Calu3 (cell line): ENCODE results near the gene IBTK. TPM values are rescaled to one million over a fixed set of nuclear protein-coding genes. Genes with fewer than 3 reads are reported as not detected.

Experiments used
- BruUV-seq: library from RNA; stranded (reverse); fragments of 400-500 nt; replicated peaks from 2 replicates; lab custom pipeline; 2021; lab: Mats Ljungman, UMichigan
- CTCF ChIA-PET: fragments of 300-600 bp; sonication (Branson Sonifier 250); formaldehyde crosslinking; loops from one replicate; lab custom pipeline; 2022; ENCODE audit warnings: antibody characterized with exemption; lab: Charles Lee
- DNase-seq: peaks from one replicate; pipeline ENCODE4 v3.0.0; 2022
- H3K27ac Mint-ChIP-seq: one replicate; pipeline ENCODE4 v1.8.0; 2022; ENCODE audit warnings: mixed read lengths; ENCODE audit not compliant: unreplicated experiment
- H3K27me3 Mint-ChIP-seq: one replicate; pipeline ENCODE4 v1.8.0; 2022; ENCODE audit warnings: mixed read lengths; ENCODE audit not compliant: unreplicated experiment
- H3K36me3 Mint-ChIP-seq: one replicate; pipeline ENCODE4 v1.8.0; 2022; ENCODE audit warnings: mild to moderate bottlenecking, moderate library complexity, mixed read lengths; ENCODE audit not compliant: insufficient read depth, unreplicated experiment
- H3K4me1 Mint-ChIP-seq: one replicate; pipeline ENCODE4 v1.8.0; 2022; ENCODE audit warnings: mild to moderate bottlenecking, low read depth, mixed read lengths; ENCODE audit not compliant: unreplicated experiment
- H3K4me3 Mint-ChIP-seq: one replicate; pipeline ENCODE4 v1.8.0; 2022; ENCODE audit warnings: mild to moderate bottlenecking, low read depth, moderate library complexity, mixed read lengths; ENCODE audit not compliant: unreplicated experiment
- H3K9me3 Mint-ChIP-seq: one replicate; pipeline ENCODE4 v1.8.0; 2022; ENCODE audit warnings: low read depth, mixed read lengths; ENCODE audit not compliant: unreplicated experiment
- intact Hi-C: fragments of 100-400 bp; cut with micrococcal nuclease; formaldehyde crosslinking; loops from one replicate; pipeline ENCODE4 v1.10.0; 2022; ENCODE audit not compliant: unreplicated experiment
- total RNA-seq: library from RNA; stranded (reverse); gene quantifications from 2 replicates; pipeline ENCODE4 v1.2.3, GENCODE V29; 2022
- TF ChIP-seq, protein P1 (sequence below): fragments of 200-600 bp; IDR thresholded peaks from one replicate; pipeline ENCODE4 v1.8.0; 2022; ENCODE audit warnings: antibody characterized with exemption; ENCODE audit not compliant: unreplicated experiment

The IBTK gene
- total RNA-seq, 1 experiment from 2014 or later, result 48.3 TPM

DNA sequence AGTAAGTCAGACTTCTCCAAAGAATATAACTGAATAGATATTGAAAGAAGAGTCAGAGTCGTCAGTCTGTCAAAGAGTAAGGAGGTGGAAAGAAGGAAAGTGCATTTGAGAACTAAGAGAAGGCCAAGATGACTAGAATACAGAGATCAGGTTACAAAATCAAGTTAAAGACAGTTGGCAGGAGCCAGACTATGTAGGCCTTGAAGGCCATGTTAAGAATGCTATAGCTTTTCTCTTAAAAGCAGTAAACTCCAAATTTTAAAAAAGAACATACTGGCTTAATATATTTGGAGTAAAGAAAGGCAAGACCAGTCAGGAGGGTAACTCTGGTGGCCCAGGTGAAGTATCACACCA, 68.8 kb downstream of the IBTK start:
- intact Hi-C loops, result no loop called here
- Mint-ChIP-seq H3K27ac (no peak overlapping the region), H3K9me3 (no peaks in the 10 kb centered on the region), H3K4me3 (no peak overlapping the region), H3K36me3 (peaks cover 43% of the 10 kb centered on the region), H3K4me1 (peaks cover 8% of the 10 kb centered on the region), H3K27me3 (no peaks in the 10 kb centered on the region)
- no peak for DNase-seq
- CTCF ChIA-PET, result no interaction called here
- BruUV-seq, result no TSS peak
- TF ChIP-seq, protein P1, sequence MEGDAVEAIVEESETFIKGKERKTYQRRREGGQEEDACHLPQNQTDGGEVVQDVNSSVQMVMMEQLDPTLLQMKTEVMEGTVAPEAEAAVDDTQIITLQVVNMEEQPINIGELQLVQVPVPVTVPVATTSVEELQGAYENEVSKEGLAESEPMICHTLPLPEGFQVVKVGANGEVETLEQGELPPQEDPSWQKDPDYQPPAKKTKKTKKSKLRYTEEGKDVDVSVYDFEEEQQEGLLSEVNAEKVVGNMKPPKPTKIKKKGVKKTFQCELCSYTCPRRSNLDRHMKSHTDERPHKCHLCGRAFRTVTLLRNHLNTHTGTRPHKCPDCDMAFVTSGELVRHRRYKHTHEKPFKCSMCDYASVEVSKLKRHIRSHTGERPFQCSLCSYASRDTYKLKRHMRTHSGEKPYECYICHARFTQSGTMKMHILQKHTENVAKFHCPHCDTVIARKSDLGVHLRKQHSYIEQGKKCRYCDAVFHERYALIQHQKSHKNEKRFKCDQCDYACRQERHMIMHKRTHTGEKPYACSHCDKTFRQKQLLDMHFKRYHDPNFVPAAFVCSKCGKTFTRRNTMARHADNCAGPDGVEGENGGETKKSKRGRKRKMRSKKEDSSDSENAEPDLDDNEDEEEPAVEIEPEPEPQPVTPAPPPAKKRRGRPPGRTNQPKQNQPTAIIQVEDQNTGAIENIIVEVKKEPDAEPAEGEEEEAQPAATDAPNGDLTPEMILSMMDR, result no peak

DNA sequence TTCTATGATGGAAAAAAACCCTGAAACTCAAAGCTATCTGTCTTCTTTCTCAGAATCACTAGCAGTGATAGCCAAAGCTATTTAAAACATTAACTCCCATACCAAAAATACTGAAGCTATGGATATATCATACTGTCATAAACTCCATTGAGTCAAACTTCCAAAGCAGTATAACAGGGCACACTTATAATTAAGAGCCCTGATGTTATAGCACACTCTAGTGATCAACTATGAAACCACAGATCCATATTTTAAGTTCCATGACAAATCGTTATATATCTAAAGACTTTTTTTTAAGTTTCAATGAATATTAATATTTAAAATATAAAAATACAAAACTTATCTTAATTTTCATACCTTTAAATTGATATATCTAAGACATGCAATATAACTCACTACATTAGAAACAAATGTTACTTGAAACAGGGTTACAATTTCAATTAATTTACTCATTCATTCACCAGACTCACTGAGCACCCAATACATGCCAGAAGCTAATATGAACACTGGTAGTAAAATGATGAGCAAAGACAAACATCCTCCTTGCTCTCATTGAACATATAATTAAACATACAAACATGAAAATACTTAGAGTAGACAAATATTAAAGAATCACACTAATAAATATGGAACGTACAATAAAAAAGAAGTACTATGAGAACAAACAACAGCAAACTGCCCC, 69.3 kb downstream of the IBTK start:
- TF ChIP-seq, protein P1, result no peak
- intact Hi-C loops, result no loop called here
- no peaks in the 10 kb centered on the region for H3K27me3 Mint-ChIP-seq
- DNase-seq, result no peak
- no peak overlapping the region for H3K4me3 Mint-ChIP-seq
- no TSS peak for BruUV-seq
- no peaks in the 10 kb centered on the region for H3K9me3 Mint-ChIP-seq
- no peak overlapping the region for H3K27ac Mint-ChIP-seq
- H3K4me1 Mint-ChIP-seq, result peaks cover 8% of the 10 kb centered on the region
- CTCF ChIA-PET, result no interaction called here
- peaks cover 41% of the 10 kb centered on the region for H3K36me3 Mint-ChIP-seq

DNA sequence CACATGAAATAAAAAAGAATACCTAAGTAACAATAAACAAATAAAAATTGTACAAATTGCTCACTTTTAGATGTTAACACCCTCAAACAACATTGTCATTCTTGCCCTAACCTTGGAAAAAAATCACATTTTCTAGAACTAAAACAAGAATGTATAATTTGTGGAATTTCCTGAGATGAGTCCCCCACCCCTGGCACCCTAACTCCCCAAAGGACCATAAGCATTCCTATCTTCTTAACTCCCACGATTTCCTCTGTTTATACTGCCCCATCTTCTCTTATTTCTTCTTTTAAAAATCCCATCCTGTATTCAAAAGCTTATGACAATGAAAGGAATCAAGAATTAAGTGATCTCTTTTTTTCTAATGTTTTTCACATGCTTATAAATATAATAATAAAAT, 70.9 kb downstream of the IBTK start:
- H3K27me3 Mint-ChIP-seq, result no peaks in the 10 kb centered on the region
- H3K27ac Mint-ChIP-seq, result no peak overlapping the region
- H3K36me3 Mint-ChIP-seq, result peaks cover 39% of the 10 kb centered on the region
- TF ChIP-seq, protein P1, result no peak
- BruUV-seq, result no TSS peak
- CTCF ChIA-PET, result interaction anchor here (0.6 kb wide), 1 partner anchor 343 kb away, joined by 3 read pairs; no protein-coding TSS in a partner anchor
- H3K4me1 Mint-ChIP-seq, result peaks cover 8% of the 10 kb centered on the region
- intact Hi-C loops, result no loop called here
- H3K9me3 Mint-ChIP-seq, result no peaks in the 10 kb centered on the region
- no peak for DNase-seq
- no peak overlapping the region for H3K4me3 Mint-ChIP-seq

DNA sequence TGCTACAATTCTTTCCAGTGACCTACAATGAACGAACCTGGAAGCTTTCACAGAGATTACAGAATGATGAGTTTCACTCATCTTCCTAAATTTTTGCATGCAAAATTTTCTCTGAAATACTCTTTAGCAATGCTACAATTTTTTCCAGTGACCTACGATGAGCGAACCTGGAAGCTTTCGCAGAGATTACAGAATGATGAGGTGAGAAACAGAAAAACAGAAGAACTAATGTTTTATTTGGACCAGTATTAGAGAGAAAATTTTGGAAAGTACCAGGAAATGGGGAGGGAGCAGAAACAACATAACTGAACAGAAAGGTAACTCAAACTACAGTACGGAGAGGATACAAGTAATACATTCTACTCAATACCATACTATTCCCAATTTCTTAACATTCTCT, 75.0 kb downstream of the IBTK start:
- no peaks in the 10 kb centered on the region for H3K4me1 Mint-ChIP-seq
- peaks cover 38% of the 10 kb centered on the region for H3K36me3 Mint-ChIP-seq
- H3K27ac Mint-ChIP-seq, result no peak overlapping the region
- CTCF ChIA-PET, result no interaction called here
- no peak overlapping the region for H3K4me3 Mint-ChIP-seq
- TF ChIP-seq, protein P1, result no peak
- intact Hi-C loops, result no loop called here
- no peaks in the 10 kb centered on the region for H3K27me3 Mint-ChIP-seq
- H3K9me3 Mint-ChIP-seq, result no peaks in the 10 kb centered on the region
- no TSS peak for BruUV-seq
- no peak for DNase-seq
